Heart left ventricle (tissue), 13 donors: ENCODE results near the gene DHX40.

Source experiments
- CTCF ChIP-seq, 12 donors: fragments of 200-600 bp; sonication (generic) in 4 of 12; IDR thresholded peaks; one replicate each; pipeline versions ENCODE4 v1.5.0 to v1.8.0; 2018 to 2022; ENCODE audit warnings: antibody characterized with exemption in 12 of 12, mild to moderate bottlenecking in 5 of 12
- POLR2A ChIP-seq, 2 donors: fragments of 450-650 bp; IDR thresholded peaks; one replicate each; pipeline ENCODE4 v1.6.1; 2017; ENCODE audit warnings: antibody characterized with exemption in 2 of 2, mild to moderate bottlenecking in 2 of 2, moderate library complexity in 2 of 2
- donor health status: ischemic (EF 13 %, LVEDD 7.1; RV severe dilation, severe dysfunction).
- donor health status: DM: no; HTN: yes; CAD: no.
- donor health status: DM: no; HTN: no; CAD: no.
- donor health status: ischemic (EF 25% LVEDD 6.9; RV normal size, moderate dysfunction).
- donor health status: ischemic (EF 25% LVEDD 5.7; RV mildly dilated, moderate dysfunction).
- donor health status: ischemic (EF 35%, LVEDD 5.7; RV mildly dilated, moderate dysfunction).
- donor health status: nonischemic (EF 11% LVEDD 7.7; RV severe dilation, severe dysfunction).
- donor health status: DM: yes; HTN: yes; CAD: no.
- donor health status: PGD.
- donor health status: ischemic (EF 29% LVEDD 5.4; RV normal size, mild dysfunction).
- donor health status: nonischemic (EF 23%, LVEDD 6.1; RV moderate dilation, normal function).

GRCh38 chr17:59627770-59628171, 62.4 kb downstream of the DHX40 start:
- TF ChIP-seq CTCF (IDR thresholded peaks at IDR 0.05) = no peak
- TF ChIP-seq POLR2A (IDR thresholded peaks at IDR 0.05) = no peak
